ENCODE data around the gene BCL2L13.

DNA sequence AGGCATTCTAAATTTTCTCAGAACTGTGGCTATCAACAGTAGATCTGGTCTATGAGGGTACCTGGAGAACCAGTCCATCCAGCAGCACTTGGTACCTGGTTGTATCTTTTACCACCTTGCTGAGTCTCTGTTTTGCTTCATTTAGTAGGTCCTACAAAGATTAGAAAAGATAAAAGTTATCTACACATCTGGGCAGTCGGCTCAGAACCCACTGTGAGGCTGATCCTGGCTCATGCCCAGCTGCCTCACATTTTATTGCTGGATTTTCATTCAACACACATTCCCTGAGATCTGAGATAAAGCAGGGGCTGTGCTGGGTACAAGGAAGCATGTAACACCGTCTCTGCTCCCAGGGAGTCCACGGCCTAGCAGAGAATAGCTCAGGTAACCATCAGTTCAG lies 37.5 kb upstream of the BCL2L13 start:
- TF ChIP-seq POLR2A (IDR thresholded peaks at IDR 0.05) = no peak
- TF ChIP-seq, protein P1, sequence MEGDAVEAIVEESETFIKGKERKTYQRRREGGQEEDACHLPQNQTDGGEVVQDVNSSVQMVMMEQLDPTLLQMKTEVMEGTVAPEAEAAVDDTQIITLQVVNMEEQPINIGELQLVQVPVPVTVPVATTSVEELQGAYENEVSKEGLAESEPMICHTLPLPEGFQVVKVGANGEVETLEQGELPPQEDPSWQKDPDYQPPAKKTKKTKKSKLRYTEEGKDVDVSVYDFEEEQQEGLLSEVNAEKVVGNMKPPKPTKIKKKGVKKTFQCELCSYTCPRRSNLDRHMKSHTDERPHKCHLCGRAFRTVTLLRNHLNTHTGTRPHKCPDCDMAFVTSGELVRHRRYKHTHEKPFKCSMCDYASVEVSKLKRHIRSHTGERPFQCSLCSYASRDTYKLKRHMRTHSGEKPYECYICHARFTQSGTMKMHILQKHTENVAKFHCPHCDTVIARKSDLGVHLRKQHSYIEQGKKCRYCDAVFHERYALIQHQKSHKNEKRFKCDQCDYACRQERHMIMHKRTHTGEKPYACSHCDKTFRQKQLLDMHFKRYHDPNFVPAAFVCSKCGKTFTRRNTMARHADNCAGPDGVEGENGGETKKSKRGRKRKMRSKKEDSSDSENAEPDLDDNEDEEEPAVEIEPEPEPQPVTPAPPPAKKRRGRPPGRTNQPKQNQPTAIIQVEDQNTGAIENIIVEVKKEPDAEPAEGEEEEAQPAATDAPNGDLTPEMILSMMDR (IDR thresholded peaks at IDR 0.05) = no peak
- TF ChIP-seq POLR2AphosphoS5 (IDR thresholded peaks at IDR 0.05) = no peak
- TF ChIP-seq EP300 (IDR thresholded peaks at IDR 0.05) = no peak

Measured in stomach (tissue), 4 donors.